Astrocyte of the cerebellum (primary cell): Measurements from ENCODE around the gene PDE4B.

Experiments
- DNase-seq: peaks from one replicate; pipeline ENCODE4 v3.0.0-alpha.2; 2011; ENCODE audit warnings: low read depth
- H3K4me3 ChIP-seq: 2 replicates; pipeline ENCODE4 v1.5.1; 2011; ENCODE audit warnings: mild to moderate bottlenecking, low read depth, low read length, moderate library complexity
- CTCF ChIP-seq: IDR thresholded peaks from 2 replicates; pipeline ENCODE4 v1.5.1; 2012; ENCODE audit warnings: low read length, low read depth, moderate library complexity, mild to moderate bottlenecking; ENCODE audit errors: missing control alignments
- in situ Hi-C: cut with HindIII; loops from 2 replicates; pipeline ENCODE4 v1.10.0; 2017; ENCODE audit warnings: low sequenced_read_pairs

Gene PDE4B

DNA sequence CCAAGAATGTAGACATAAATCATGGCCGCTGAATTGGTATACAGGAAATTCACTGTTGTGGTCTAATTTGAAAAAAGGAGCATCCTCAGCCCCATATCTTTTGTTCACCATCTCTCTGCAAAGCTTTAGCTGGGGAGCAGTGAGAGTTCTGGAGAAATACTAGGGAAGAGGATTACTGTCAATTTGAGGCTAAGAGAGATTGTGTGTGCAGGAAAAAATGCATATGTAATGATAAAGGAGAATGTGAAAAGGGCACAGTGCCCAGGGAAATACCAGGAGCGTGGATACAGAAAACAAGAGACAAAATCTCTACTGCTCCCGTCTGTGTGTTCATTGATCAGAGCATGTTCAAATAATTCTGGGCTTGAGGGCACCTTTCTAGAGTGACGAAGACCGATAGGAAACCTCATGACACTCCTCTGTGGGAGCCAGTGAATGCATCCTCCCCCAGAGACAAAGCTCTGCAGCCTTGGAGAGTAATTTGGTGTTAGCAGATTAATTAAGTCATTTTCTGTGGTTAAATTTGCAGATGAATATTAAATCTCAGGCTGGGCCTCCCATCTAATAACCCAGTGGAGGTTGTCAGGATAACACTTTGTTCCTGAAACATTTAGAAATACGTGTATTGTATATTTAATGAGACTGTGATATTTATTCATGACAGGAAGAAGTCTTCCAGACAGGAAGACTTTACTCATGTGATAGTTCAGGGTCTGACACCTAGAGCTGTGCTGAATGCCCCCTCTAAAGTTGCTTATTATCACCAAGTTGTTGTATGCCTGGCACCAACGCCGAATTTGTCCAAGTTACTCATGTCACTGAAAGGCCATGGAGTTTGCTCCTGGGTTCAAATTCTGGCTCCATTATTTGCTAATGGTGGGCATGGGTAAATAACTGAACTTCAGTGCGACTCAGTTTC is 453.9 kb downstream of the PDE4B start:
- no peak for DNase-seq
- TF ChIP-seq CTCF, result no peak
- in situ Hi-C loops, result loop anchor here (10.0 to 25.0 kb wide), 2 partner anchors 208 to 284 kb away; no protein-coding TSS in a partner anchor
- H3K4me3 ChIP-seq, result no peak overlapping the region

GRCh38 chr1:66247415-66248208 is 454.9 kb downstream of the PDE4B start:
- DNase-seq, result no peak
- in situ Hi-C loops, result loop anchor here (10.0 to 25.0 kb wide), 2 partner anchors 207 to 285 kb away; no protein-coding TSS in a partner anchor
- TF ChIP-seq CTCF, result no peak
- H3K4me3 ChIP-seq, result no peak overlapping the region

GRCh38 chr1:66248257-66248656 is 455.6 kb downstream of the PDE4B start:
- no peak for TF ChIP-seq CTCF
- in situ Hi-C loops, result loop anchor here (10.0 to 25.0 kb wide), 2 partner anchors 207 to 286 kb away; no protein-coding TSS in a partner anchor
- no peak overlapping the region for H3K4me3 ChIP-seq
- no peak for DNase-seq

DNA sequence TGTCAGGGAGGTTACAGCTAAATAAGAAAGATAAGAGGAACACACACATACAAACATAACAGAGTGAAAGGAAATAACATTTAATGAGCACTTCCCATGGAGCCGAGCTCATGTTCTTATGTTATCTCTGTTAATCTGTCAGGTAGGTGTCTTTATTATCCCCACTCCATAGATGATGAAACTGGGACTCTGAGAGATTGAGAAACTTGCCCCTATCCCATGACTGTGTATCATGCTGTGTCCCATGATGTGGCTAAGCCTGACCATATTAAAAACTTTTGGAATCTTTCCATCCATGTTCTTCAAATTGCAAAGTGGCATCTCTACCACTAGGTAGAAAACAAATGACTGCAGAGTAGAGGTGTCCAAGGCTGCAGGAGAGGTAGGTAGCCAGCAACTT is 456.1 kb downstream of the PDE4B start:
- DNase-seq, result no peak
- TF ChIP-seq CTCF, result no peak
- H3K4me3 ChIP-seq, result no peak overlapping the region
- in situ Hi-C loops, result loop anchor here (10.0 to 25.0 kb wide), 2 partner anchors 206 to 286 kb away; no protein-coding TSS in a partner anchor

DNA sequence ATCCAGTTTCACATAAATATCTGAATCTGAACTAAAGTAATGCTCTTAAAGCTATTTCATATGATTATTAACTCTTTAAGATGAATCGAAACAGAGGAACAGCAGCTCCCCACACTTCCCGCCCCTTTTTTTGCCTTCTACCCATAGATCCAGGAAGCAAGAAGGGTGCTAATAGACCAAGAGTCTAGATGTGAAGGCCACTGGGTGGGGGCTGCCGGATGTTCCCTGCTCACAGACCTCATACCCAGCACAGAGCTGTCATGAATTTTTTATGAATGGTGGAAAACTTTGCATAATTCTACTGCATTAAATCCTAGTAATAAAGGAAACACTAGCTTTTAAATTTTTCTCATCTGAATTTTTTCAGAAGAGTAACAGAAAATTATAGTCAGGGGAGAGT is 457.4 kb downstream of the PDE4B start:
- H3K4me3 ChIP-seq, result no peak overlapping the region
- DNase-seq, result no peak
- in situ Hi-C loops, result no loop called here
- TF ChIP-seq CTCF, result no peak

- no peak for DNase-seq
- no peak for TF ChIP-seq CTCF
- H3K4me3 ChIP-seq, result no peak overlapping the region
- in situ Hi-C loops, result no loop called here
These were observed 457.8 kb downstream of the PDE4B start for GRCh38 chr1:66250478-66250877.
